Trophoblast cell (in vitro differentiated cells and primary cell): Measurements from ENCODE around the gene SCYL2.
A peak's percentile ranks its signal among the peaks of the same experiment; 100 is the strongest.

Experiments used
- DNase-seq, 2 donors: peaks; one replicate each; pipeline ENCODE4 v3.0.0-alpha.2; 2016
- H2AFZ ChIP-seq: 2 replicates; pipeline ENCODE4 v1.6.1; 2013; ENCODE audit warnings: low read length, moderate library complexity, mild to moderate bottlenecking; ENCODE audit not compliant: insufficient read depth, poor library complexity
- H2AK5ac ChIP-seq: 2 replicates; pipeline ENCODE4 v1.6.1; 2013; ENCODE audit warnings: mild to moderate bottlenecking, low read length
- H2BK120ac ChIP-seq: 2 replicates; pipeline ENCODE4 v1.6.1; 2013; ENCODE audit warnings: low read length, mild to moderate bottlenecking, moderate library complexity; ENCODE audit not compliant: insufficient read depth, poor library complexity
- H2BK12ac ChIP-seq: 2 replicates; pipeline ENCODE4 v1.6.1; 2013; ENCODE audit warnings: mild to moderate bottlenecking, low read length, moderate library complexity
- H2BK5ac ChIP-seq: 2 replicates; pipeline ENCODE4 v1.6.1; 2013; ENCODE audit warnings: low read length, low read depth, moderate library complexity, mild to moderate bottlenecking; ENCODE audit not compliant: poor library complexity
- H3K14ac ChIP-seq: 2 replicates; pipeline ENCODE4 v1.6.1; 2013; ENCODE audit warnings: mild to moderate bottlenecking, low read length
- H3K18ac ChIP-seq: 2 replicates; pipeline ENCODE4 v1.6.1; 2013; ENCODE audit warnings: mild to moderate bottlenecking, low read length
- H3K23ac ChIP-seq: 2 replicates; pipeline ENCODE4 v1.6.1; 2013; ENCODE audit warnings: low read length
- H3K27ac ChIP-seq: 2 replicates; pipeline ENCODE4 v1.5.1; 2013; ENCODE audit warnings: low read depth, mild to moderate bottlenecking, inconsistent platforms, low read length, moderate library complexity
- H3K27me3 ChIP-seq: 2 replicates; pipeline ENCODE4 v1.6.1; 2013; ENCODE audit warnings: inconsistent platforms, mild to moderate bottlenecking, low read length, moderate library complexity; ENCODE audit not compliant: insufficient read depth
- H3K36me3 ChIP-seq, 2 experiments: 1 replicate in 1 of 2; 2 replicates in 1 of 2; pipeline ENCODE4 v1.6.1; 2013; ENCODE audit warnings: low read length in 2 of 2, mild to moderate bottlenecking in 2 of 2, moderate library complexity in 1 of 2; ENCODE audit not compliant: insufficient read depth in 2 of 2, control insufficient read depth in 1 of 2
- H3K4ac ChIP-seq: 2 replicates; pipeline ENCODE4 v1.6.1; 2013; ENCODE audit warnings: low read depth, mild to moderate bottlenecking, low read length, moderate library complexity
- H3K4me1 ChIP-seq, 2 experiments: 1 replicate in 1 of 2; 2 replicates in 1 of 2; pipeline ENCODE4 v1.6.1; 2013; ENCODE audit warnings: low read length in 2 of 2, mild to moderate bottlenecking in 2 of 2, moderate library complexity in 1 of 2; ENCODE audit not compliant: insufficient read depth in 2 of 2, control insufficient read depth in 1 of 2
- H3K4me2 ChIP-seq: 2 replicates; pipeline ENCODE4 v1.6.1; 2013; ENCODE audit warnings: inconsistent platforms, mild to moderate bottlenecking, low read length, moderate library complexity
- H3K4me3 ChIP-seq: 2 replicates; pipeline ENCODE4 v1.5.1; 2013; ENCODE audit warnings: mild to moderate bottlenecking, low read depth, low read length, inconsistent platforms
- H3K79me1 ChIP-seq: one replicate; pipeline ENCODE4 v1.6.1; 2013; ENCODE audit warnings: low read length
- H3K79me2 ChIP-seq: 2 replicates; pipeline ENCODE4 v1.6.1; 2013; ENCODE audit warnings: low read length, mild to moderate bottlenecking; ENCODE audit not compliant: control insufficient read depth, insufficient read depth, poor library complexity
- H3K9ac ChIP-seq: 2 replicates; pipeline ENCODE4 v1.6.1; 2013; ENCODE audit warnings: mild to moderate bottlenecking, low read length
- H3K9me3 ChIP-seq: 2 replicates; pipeline ENCODE4 v1.6.1; 2013; ENCODE audit warnings: low read depth, mild to moderate bottlenecking, control low read depth, inconsistent platforms, low read length; ENCODE audit not compliant: insufficient read depth
- H4K12ac ChIP-seq: 2 replicates; pipeline ENCODE4 v1.6.1; 2013; ENCODE audit warnings: low read depth, mild to moderate bottlenecking, low read length, moderate library complexity
- H4K8ac ChIP-seq: 2 replicates; pipeline ENCODE4 v1.6.1; 2013; ENCODE audit warnings: low read depth, mild to moderate bottlenecking, low read length, moderate library complexity
- H4K91ac ChIP-seq: one replicate; pipeline ENCODE4 v1.6.1; 2013; ENCODE audit warnings: low read depth, mild to moderate bottlenecking, low read length, moderate library complexity
- WGBS: extraction: QIAGEN DNeasy Blood & Tissue Kit; methylation state at CpG from one replicate; pipeline ENCODE4 v1.1.7; 2013; ENCODE audit warnings: missing lambda C conversion rate; ENCODE audit not compliant: insufficient read length, insufficient coverage; ENCODE audit errors: extremely low coverage; 5-methylcytosine and 5-hydroxymethylcytosine counted together

The SCYL2 gene

GRCh38 chr12:100311317-100311716 lies 44.3 kb downstream of the SCYL2 start:
- Histone ChIP-seq H2BK5ac (no peak overlapping the region), H3K27ac (no peak overlapping the region), H2BK120ac (no peak overlapping the region), H2AFZ (no peak overlapping the region), H3K4ac (no peak overlapping the region), H3K9ac (no peak overlapping the region), H3K4me2 (no peak overlapping the region), H3K4me1 (no peaks in the 10 kb centered on the region), H2AK5ac (no peak overlapping the region), H3K18ac (no peak overlapping the region), H3K9me3 (no peaks in the 10 kb centered on the region), H2BK12ac (no peak overlapping the region), H3K36me3 (peaks cover 8 to 10% of the 10 kb centered on the region in 2 experiments), H4K12ac (no peak overlapping the region), H3K4me3 (no peak overlapping the region), H3K23ac (no peak overlapping the region), H3K14ac (no peak overlapping the region), H3K79me2 (no peaks in the 10 kb centered on the region), H4K8ac (no peak overlapping the region), H4K91ac (no peak overlapping the region), H3K27me3 (no peaks in the 10 kb centered on the region), H3K79me1 (no peaks in the 10 kb centered on the region)
- DNase-seq = no peak
- no CpG with 5 or more reads among the region's 1 CpG for WGBS

GRCh38 chr12:100317371-100317770 lies 50.4 kb downstream of the SCYL2 start:
- Histone ChIP-seq H3K4me2 (no peak overlapping the region), H3K27me3 (no peaks in the 10 kb centered on the region), H3K18ac (no peak overlapping the region), H2BK5ac (no peak overlapping the region), H3K9ac (no peak overlapping the region), H4K12ac (no peak overlapping the region), H4K91ac (no peak overlapping the region), H3K27ac (no peak overlapping the region), H3K4me3 (no peak overlapping the region), H3K14ac (no peak overlapping the region), H3K4ac (no peak overlapping the region), H3K9me3 (no peaks in the 10 kb centered on the region), H3K36me3 (peaks cover 15 to 16% of the 10 kb centered on the region in 2 experiments), H3K4me1 (no peaks in the 10 kb centered on the region), H3K23ac (no peak overlapping the region), H2AFZ (no peak overlapping the region), H3K79me1 (no peaks in the 10 kb centered on the region), H2BK12ac (no peak overlapping the region), H4K8ac (no peak overlapping the region), H3K79me2 (no peaks in the 10 kb centered on the region), H2AK5ac (no peak overlapping the region), H2BK120ac (no peak overlapping the region)
- no peak for DNase-seq
- no CpG with 5 or more reads among the region's 2 CpGs for WGBS

- Histone ChIP-seq H3K79me1 (no peaks in the 10 kb centered on the region), H3K9me3 (no peaks in the 10 kb centered on the region), H3K79me2 (no peaks in the 10 kb centered on the region), H4K91ac (no peak overlapping the region), H2BK120ac (no peak overlapping the region), H3K4me3 (no peak overlapping the region), H2BK12ac (no peak overlapping the region), H2BK5ac (no peak overlapping the region), H3K36me3 (peaks cover 8 to 9% of the 10 kb centered on the region in 2 experiments), H2AK5ac (no peak overlapping the region), H4K12ac (no peak overlapping the region), H3K18ac (no peak overlapping the region), H3K9ac (no peak overlapping the region), H3K23ac (no peak overlapping the region), H4K8ac (no peak overlapping the region), H3K4me1 (no peaks in the 10 kb centered on the region), H2AFZ (no peak overlapping the region), H3K4ac (no peak overlapping the region), H3K27me3 (no peaks in the 10 kb centered on the region), H3K27ac (no peak overlapping the region), H3K14ac (no peak overlapping the region), H3K4me2 (no peak overlapping the region)
- DNase-seq = no peak
Measured at GRCh38 chr12:100324498-100324897, 57.5 kb downstream of the SCYL2 start.

GRCh38 chr12:100326208-100326607 lies 59.2 kb downstream of the SCYL2 start:
- H3K4me2 ChIP-seq = no peak overlapping the region
- no peak overlapping the region for H2AK5ac ChIP-seq
- H2BK5ac ChIP-seq = no peak overlapping the region

More at GRCh38 chr12:100326208-100326607, 59.2 kb downstream of the SCYL2 start:
- Histone ChIP-seq H3K9me3 (no peaks in the 10 kb centered on the region), H3K79me2 (no peaks in the 10 kb centered on the region), H3K79me1 (no peaks in the 10 kb centered on the region), H4K91ac (no peak overlapping the region), H4K12ac (no peak overlapping the region), H3K14ac (no peak overlapping the region), H3K9ac (no peak overlapping the region), H3K27me3 (no peaks in the 10 kb centered on the region), H3K18ac (no peak overlapping the region), H3K4me3 (no peak overlapping the region), H3K36me3 (peaks cover 14 to 15% of the 10 kb centered on the region in 2 experiments), H3K4ac (no peak overlapping the region), H3K4me1 (no peaks in the 10 kb centered on the region), H3K23ac (no peak overlapping the region), H2BK12ac (no peak overlapping the region), H4K8ac (no peak overlapping the region), H3K27ac (no peak overlapping the region), H2AFZ (no peak overlapping the region), H2BK120ac (no peak overlapping the region)
- peak in 1 of 2 donors; percentile 56 for DNase-seq
